Ovary (tissue), 9 donors: ENCODE results near the gene PRAMEF20. TPM values are rescaled to one million over a fixed set of nuclear protein-coding genes. Genes with fewer than 3 reads are reported as not detected.
A peak's percentile ranks its signal among the peaks of the same experiment; 100 is the strongest.

Experiments used
- DNase-seq, 5 donors: peaks; one replicate each; pipeline ENCODE4 v3.0.0-alpha.2; 2019 to 2020
- H3K27ac ChIP-seq, 2 donors: fragments of 200-600 bp; one replicate each; pipeline versions ENCODE4 v1.5.1 to v1.8.0; 2019 to 2022
- H3K27me3 ChIP-seq: fragments of 200-600 bp; one replicate; pipeline ENCODE4 v1.8.0; 2022
- H3K36me3 ChIP-seq: fragments of 200-600 bp; sonication (generic); one replicate; pipeline ENCODE4 v1.5.1; 2019
- H3K4me1 ChIP-seq: one replicate; pipeline ENCODE4 v1.8.1; 2013; ENCODE audit warnings: mild to moderate bottlenecking, moderate library complexity; ENCODE audit not compliant: insufficient read depth
- H3K4me3 ChIP-seq: fragments of 200-600 bp; sonication (generic); one replicate; pipeline ENCODE4 v1.5.1; 2017
- H3K9me3 ChIP-seq, 2 donors: fragments of 200-600 bp in 1 of 2; sonication (generic) in 1 of 2; one replicate each; pipeline versions ENCODE4 v1.5.1 to v1.8.1; 2013 to 2019; ENCODE audit warnings: mild to moderate bottlenecking in 1 of 2, moderate library complexity in 1 of 2
- EP300 ChIP-seq: sonication (generic); formaldehyde crosslinking; IDR thresholded peaks from one replicate; pipeline ENCODE4 v1.6.1; 2017; ENCODE audit warnings: antibody characterized with exemption
- POLR2A ChIP-seq: fragments of 450-650 bp; IDR thresholded peaks from one replicate; pipeline ENCODE4 v1.6.1; 2017; ENCODE audit warnings: antibody characterized with exemption, mild to moderate bottlenecking, moderate library complexity
- WGBS, 3 donors: extraction: QIAGEN DNeasy Blood & Tissue Kit in 1 of 3; methylation state at CpG; one replicate each; pipeline versions ENCODE4 v1.1.5 to v1.1.7; 2013 to 2017; 5-methylcytosine and 5-hydroxymethylcytosine counted together
- intact Hi-C, 4 donors: fragments of 100-400 bp; cut with DNase I; formaldehyde crosslinking; loops; one replicate each; pipeline versions ENCODE4 v1.11.0 to v1.15.1; 2022 to 2023
- polyA plus RNA-seq, 2 donors: library from polyadenylated mRNA; stranded (reverse); fragments of 200-250 nt in 1 of 2; fragments of 350-450 nt in 1 of 2; fragmentation: Illumina TruSeq in 1 of 2; extraction: RNeasy Lipid Tissue Mini Kit (QIAGEN cat#74804) in 1 of 2; gene quantifications; one replicate each; pipeline ENCODE4 v1.2.3, GENCODE V29; 2013 to 2014
- total RNA-seq, 7 donors: library from RNA; depleted of rRNA in 2 of 7; stranded (reverse); fragments of >200 nt in 2 of 7; fragmentation: NEBNext Ultra II Directional in 3 of 7; extraction: Animal tissue kit (Norgen Biotek cat#: 25700) in 3 of 7; gene quantifications; one replicate each; pipeline versions ENCODE4 v1.1.0 to v1.2.4, GENCODE V29; 2016 to 2023
- TF ChIP-seq, protein P1 (sequence below), 3 donors: fragments of 450-650 bp in 2 of 3; fragments of 200-600 bp in 1 of 3; IDR thresholded peaks; one replicate each; pipeline versions ENCODE4 v1.5.1 to v1.8.0; 2016 to 2022; ENCODE audit warnings: antibody characterized with exemption in 3 of 3, mild to moderate bottlenecking in 1 of 3
- donor health status: DM: no; HTN: no; CAD: no; lungs with moderate emphysema.
- donor health status: DM: no; HTN: no; CAD: no.
- donor health status: Bipolar disorder and iron deficiency.
- donor health status: DM: yes; HTN: yes; CAD: no.
- donor health status: DM: no; HTN: no; CAD: no.
- donor health status: DM: yes; HTN: yes; CAD: no.

Gene PRAMEF20
- total and polyA plus RNA-seq, 9 donors, result not detected

DNA sequence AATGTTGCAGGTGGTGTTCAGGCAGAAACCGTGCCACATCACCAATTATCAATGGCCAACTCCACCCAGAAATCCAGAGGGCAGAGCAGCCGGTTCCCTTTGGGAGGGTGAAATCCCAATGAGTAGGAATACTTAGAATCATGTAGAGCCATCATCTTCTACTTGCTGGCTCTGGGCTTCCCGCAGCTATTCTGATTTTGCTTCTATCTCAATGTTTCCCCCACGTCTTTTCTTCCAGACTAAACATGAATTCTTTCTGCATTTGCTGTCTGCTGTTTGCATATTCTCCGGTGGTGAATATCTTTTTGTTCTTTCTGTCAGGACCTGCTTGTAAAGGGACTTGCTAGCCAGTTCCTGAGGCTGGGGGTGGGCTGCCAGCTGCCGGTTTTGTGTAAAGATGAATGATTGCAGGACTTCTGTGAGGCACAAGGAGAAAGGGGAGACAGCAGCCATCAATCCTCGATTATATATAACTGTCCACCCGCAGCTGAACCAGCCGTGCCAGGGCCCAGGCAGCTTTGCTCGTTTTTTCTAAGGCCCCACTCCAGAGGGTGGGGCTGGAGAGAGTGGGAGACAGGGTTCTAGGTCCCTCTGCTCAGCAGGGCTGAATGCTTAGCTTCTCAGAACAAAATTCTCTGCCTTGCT lies 33.2 kb downstream of the PRAMEF20 start:
- no peaks in the 10 kb centered on the region for H3K36me3 ChIP-seq
- no peaks in the 10 kb centered on the region for H3K4me1 ChIP-seq
- no peaks in the 10 kb centered on the region for H3K9me3 ChIP-seq
- TF ChIP-seq EP300 (no peak), POLR2A (no peak)
- TF ChIP-seq, protein P1, sequence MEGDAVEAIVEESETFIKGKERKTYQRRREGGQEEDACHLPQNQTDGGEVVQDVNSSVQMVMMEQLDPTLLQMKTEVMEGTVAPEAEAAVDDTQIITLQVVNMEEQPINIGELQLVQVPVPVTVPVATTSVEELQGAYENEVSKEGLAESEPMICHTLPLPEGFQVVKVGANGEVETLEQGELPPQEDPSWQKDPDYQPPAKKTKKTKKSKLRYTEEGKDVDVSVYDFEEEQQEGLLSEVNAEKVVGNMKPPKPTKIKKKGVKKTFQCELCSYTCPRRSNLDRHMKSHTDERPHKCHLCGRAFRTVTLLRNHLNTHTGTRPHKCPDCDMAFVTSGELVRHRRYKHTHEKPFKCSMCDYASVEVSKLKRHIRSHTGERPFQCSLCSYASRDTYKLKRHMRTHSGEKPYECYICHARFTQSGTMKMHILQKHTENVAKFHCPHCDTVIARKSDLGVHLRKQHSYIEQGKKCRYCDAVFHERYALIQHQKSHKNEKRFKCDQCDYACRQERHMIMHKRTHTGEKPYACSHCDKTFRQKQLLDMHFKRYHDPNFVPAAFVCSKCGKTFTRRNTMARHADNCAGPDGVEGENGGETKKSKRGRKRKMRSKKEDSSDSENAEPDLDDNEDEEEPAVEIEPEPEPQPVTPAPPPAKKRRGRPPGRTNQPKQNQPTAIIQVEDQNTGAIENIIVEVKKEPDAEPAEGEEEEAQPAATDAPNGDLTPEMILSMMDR (IDR thresholded peaks at IDR 0.05), result no peak
- DNase-seq, result peak in 2 of 5 donors; percentile 54 to 59
- intact Hi-C loops, result no loop called here
- WGBS, 3 donors, result 1 to 13% (median 3%) methylated on average over 10 of the region's 10 CpGs
- H3K4me3 ChIP-seq, result no peak overlapping the region
- no peaks in the 10 kb centered on the region for H3K27me3 ChIP-seq
- no peak overlapping the region for H3K27ac ChIP-seq

DNA sequence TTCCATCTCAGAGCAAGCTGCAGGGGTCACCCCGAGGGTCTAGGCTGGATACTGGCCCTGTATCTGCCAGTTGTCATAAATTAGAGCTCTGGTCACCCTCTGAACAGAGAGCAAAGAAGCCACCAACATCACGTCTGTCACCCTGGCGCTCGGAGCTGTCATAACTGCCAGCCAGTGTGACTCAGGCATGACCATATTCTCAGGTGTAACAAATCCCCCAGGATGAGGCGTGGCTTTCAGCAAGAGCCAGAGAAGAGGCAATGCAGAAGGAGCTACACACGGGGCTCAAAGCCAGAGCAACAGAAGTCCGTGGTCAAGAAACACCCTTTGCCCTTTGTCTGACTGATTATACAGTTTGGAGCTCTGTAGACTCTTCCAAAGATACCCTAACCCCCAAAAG lies 40.0 kb downstream of the PRAMEF20 start:
- 59 to 66% (median 63%) methylated on average over 7 of the region's 7 CpGs for WGBS, 3 donors
- Histone ChIP-seq H3K4me1 (peaks cover 2% of the 10 kb centered on the region), H3K4me3 (no peak overlapping the region), H3K27me3 (no peaks in the 10 kb centered on the region), H3K27ac (no peak overlapping the region), H3K36me3 (no peaks in the 10 kb centered on the region), H3K9me3 (no peaks in the 10 kb centered on the region)
- TF ChIP-seq EP300, result no peak
- no peak for TF ChIP-seq POLR2A
- TF ChIP-seq, protein P1 (IDR thresholded peaks at IDR 0.05), result no peak
- intact Hi-C loops, result no loop called here
- no peak for DNase-seq

DNA sequence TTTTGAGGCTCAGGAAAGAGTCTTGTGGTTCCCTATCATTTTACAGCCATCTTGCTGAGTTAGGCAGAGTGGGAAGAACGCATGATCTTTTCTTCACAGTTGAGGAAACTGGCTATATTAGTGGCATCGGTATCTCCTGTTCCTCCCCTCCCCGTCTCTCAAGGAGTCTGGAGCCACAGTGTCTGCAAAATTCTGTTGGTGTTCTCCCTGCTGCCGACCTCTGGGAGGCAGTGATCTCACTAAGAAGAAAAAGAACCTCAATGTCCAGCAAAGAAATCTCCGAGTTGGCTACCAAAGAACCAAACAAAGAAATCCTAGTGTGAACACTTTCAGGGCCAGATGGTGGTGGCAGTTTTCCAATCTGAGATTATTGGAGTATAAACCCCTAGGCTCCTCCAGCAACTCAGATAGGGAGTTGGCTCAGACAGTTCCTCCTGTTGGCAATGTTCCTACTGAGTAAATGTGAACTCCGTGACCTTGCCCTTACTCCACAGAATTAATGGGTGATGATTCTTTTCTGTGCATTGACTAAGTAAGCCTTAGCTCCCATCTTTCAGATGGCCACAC lies 41.2 kb downstream of the PRAMEF20 start:
- Histone ChIP-seq H3K4me3 (no peak overlapping the region), H3K9me3 (no peaks in the 10 kb centered on the region), H3K27ac (no peak overlapping the region), H3K4me1 (peaks cover 2% of the 10 kb centered on the region), H3K27me3 (no peaks in the 10 kb centered on the region), H3K36me3 (no peaks in the 10 kb centered on the region)
- TF ChIP-seq, protein P1 (IDR thresholded peaks at IDR 0.05), result no peak
- no peak for TF ChIP-seq POLR2A
- TF ChIP-seq EP300, result no peak
- intact Hi-C loops, result no loop called here
- DNase-seq, result no peak
- WGBS, 3 donors, result 18 to 33% (median 23%) methylated on average over 6 of the region's 6 CpGs

DNA sequence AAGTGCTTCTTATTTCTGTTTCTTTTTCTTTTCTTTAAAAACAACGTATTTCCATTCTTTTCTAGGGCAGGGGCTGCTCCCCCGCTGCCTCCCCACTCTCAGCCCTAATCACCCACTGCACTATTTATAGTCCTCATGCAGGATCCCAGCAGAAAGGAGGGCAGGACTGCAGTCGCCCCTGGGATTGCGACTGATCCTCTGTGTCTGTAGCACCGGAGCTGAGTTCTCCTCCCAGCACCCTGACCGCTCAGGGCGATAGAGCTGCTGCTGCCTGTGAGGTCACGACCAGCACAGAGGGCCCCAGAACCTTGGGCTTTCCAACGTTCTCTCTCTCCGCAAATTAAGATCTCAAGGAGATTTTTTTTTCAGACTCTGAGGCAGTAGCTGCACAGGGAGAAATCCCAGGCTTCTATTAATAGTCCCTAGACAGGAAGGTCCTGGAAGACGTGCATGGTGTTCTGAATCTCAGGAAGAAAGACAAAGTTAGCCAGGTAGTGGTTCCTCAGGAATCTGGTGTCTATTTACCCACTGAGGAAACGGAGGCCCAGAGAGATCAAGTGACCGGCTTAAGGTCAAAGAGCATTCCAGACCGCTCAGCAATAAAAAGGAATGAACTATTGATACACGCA lies 46.8 kb downstream of the PRAMEF20 start:
- no peak for DNase-seq
- no peaks in the 10 kb centered on the region for H3K4me1 ChIP-seq
- no peak overlapping the region for H3K4me3 ChIP-seq
- H3K36me3 ChIP-seq, result no peaks in the 10 kb centered on the region
- TF ChIP-seq, protein P1 (IDR thresholded peaks at IDR 0.05), result no peak
- no peak for TF ChIP-seq POLR2A
- TF ChIP-seq EP300, result no peak
- no peak overlapping the region for H3K27ac ChIP-seq
- intact Hi-C loops, result no loop called here
- 27 to 46% (median 30%) methylated on average over 15 of the region's 15 CpGs for WGBS, 3 donors
- H3K9me3 ChIP-seq, result no peaks in the 10 kb centered on the region
- no peaks in the 10 kb centered on the region for H3K27me3 ChIP-seq
